ENCODE measurements around the gene CARNS1.
A peak's percentile ranks its signal among the peaks of the same experiment; 100 is the strongest.

Gene CARNS1

DNA sequence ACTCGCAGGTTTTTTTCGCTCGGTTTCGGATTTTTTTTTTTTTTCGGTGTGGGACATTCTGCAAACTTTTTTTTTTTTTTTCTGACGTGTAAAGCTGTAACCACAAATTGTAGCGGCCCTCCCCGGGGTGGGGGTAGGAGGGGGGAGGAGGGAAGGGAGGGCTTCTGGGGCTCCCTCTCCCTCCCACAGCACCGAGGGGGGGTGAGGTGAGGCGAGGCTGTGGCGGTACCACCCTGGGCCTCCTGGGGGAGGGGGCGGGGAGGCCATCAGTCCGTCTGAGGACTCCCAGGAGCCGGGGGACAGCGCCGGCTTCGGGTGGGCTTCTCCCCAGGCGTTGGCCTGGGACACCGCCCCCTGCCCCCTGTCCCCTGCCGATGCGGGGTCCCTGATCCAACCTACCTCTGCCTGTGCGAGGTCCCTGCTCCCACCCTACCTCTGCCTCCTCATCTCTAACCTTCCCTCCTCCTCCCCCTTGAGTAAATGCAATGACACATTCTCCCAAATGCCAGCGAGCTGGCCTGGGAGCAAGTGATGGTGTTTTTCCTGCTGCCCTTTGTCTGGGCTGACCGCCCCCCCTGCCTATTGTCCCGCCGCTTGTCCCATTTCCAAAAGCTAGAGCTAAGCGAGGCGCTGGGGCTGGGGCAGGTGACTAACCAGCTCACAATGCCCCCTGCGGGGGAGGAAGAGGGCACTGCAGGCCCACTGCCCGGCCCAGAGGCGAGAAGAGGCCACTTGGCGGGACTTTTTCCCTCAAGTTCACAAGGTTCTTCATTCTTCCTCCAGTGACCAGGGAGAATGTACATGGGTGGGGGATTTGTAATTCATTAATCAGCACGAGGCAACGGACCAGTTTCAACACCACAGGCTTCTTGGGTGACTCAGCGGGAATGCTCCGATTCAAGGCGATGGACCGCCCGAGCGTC lies 41.6 kb upstream of the CARNS1 start:
- Histone ChIP-seq H3K36me3 (ENCODE audit: low read depth) (no peaks in the 10 kb centered on the region), H3K27me3 (ENCODE audit: insufficient read depth, poor library complexity, severe bottlenecking) (no peaks in the 10 kb centered on the region), H3K4me3 (ENCODE audit: severe bottlenecking) (peak overlapping the region; percentile 65), H3K4me1 (ENCODE audit: insufficient read depth, poor library complexity, severe bottlenecking) (peaks cover 20% of the 10 kb centered on the region), H3K27ac (ENCODE audit: poor library complexity, severe bottlenecking) (peak overlapping the region; percentile 89), H3K9me3 (ENCODE audit: severe bottlenecking) (no peaks in the 10 kb centered on the region)
- ATAC-seq (ENCODE audit: low read depth), result peak; percentile 59
- TF ChIP-seq, protein P1, sequence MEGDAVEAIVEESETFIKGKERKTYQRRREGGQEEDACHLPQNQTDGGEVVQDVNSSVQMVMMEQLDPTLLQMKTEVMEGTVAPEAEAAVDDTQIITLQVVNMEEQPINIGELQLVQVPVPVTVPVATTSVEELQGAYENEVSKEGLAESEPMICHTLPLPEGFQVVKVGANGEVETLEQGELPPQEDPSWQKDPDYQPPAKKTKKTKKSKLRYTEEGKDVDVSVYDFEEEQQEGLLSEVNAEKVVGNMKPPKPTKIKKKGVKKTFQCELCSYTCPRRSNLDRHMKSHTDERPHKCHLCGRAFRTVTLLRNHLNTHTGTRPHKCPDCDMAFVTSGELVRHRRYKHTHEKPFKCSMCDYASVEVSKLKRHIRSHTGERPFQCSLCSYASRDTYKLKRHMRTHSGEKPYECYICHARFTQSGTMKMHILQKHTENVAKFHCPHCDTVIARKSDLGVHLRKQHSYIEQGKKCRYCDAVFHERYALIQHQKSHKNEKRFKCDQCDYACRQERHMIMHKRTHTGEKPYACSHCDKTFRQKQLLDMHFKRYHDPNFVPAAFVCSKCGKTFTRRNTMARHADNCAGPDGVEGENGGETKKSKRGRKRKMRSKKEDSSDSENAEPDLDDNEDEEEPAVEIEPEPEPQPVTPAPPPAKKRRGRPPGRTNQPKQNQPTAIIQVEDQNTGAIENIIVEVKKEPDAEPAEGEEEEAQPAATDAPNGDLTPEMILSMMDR (IDR thresholded peaks at IDR 0.05; ENCODE audit: poor library complexity, severe bottlenecking), result peak; percentile 30
- peak; percentile 87 for DNase-seq (ENCODE audit: low spot score)

DNA sequence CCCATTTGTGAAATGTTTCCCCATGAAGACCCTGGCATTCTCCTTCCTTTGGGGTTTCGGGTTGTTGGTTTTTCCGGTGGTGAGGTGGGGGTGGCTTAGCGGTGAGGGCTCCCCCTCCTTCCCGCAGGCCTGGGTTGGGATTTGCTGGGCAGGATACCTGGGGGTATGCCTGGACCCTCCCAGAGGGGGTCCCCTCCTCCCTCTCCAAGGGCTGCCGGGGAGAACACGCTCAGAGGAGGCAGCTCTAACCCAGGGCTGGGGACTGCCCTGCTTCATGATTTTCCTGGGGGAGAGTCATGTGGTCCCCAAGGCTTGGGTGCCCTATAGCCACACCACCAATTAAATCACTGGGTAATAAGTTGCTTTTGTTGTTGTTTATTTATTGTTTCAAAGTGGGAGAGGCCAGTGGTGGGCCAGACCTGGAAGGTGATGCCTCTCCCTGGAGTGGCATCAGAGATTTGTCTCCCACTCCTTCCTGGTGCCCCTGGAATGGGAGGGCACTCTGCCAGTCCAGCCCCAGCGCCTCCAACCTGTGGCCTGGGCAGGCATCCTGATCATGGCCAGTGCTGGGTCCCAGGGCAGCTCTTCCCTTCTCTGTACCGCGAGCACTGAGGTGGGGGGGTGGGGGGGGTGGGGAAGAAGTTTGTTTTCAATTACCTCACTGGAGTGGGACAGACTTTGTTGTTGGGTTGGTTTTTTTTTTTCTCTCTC lies 40.8 kb upstream of the CARNS1 start:
- peak overlapping the region; percentile 65 for H3K4me3 ChIP-seq (ENCODE audit: severe bottlenecking)
- H3K27me3 ChIP-seq (ENCODE audit: insufficient read depth, poor library complexity, severe bottlenecking), result no peaks in the 10 kb centered on the region
- no peaks in the 10 kb centered on the region for H3K9me3 ChIP-seq (ENCODE audit: severe bottlenecking)
- peak overlapping the region; percentile 89 for H3K27ac ChIP-seq (ENCODE audit: poor library complexity, severe bottlenecking)
- TF ChIP-seq, protein P1 (IDR thresholded peaks at IDR 0.05; ENCODE audit: poor library complexity, severe bottlenecking), result no peak
- no peaks in the 10 kb centered on the region for H3K36me3 ChIP-seq (ENCODE audit: low read depth)
- peaks cover 28% of the 10 kb centered on the region for H3K4me1 ChIP-seq (ENCODE audit: insufficient read depth, poor library complexity, severe bottlenecking)
- no peak for ATAC-seq (ENCODE audit: low read depth)
- no peak for DNase-seq (ENCODE audit: low spot score)

DNA sequence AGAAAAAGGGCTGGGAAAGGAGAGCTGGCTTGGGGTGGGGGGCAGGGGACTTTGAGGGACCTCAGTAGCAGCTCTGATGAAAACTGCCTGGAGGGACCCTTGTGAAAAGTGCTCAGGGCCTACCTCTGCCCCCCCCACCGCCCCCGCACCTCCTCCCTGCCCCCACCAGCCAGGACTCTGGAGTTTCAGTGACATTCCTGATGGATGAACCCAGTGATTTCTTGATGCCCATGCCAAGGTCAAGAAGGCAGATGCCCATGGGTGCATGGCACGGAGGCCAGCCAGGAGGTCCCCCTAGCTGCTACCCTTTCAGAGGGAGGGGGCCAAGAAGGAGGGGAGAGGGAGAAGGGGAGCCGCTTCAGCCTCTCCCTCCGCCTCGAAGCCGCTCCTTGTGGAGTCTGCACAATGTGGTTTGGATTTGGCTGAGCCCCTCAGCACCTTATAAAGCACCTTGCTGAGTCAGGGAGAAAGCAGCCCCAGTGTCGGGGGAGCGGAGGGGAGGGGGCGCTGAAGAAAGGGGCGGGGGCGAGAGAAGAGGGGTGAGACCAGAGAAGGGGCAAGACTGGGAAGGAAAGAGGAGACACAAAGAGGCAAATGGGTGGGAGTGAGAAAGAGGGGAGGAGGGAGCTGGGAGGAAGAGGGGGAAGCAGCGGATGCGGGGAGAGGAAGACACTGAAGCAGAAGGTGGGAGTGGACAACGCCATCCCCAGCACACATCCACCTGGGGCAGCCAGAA lies 40.0 kb upstream of the CARNS1 start:
- no peak overlapping the region for H3K4me3 ChIP-seq (ENCODE audit: severe bottlenecking)

DNA sequence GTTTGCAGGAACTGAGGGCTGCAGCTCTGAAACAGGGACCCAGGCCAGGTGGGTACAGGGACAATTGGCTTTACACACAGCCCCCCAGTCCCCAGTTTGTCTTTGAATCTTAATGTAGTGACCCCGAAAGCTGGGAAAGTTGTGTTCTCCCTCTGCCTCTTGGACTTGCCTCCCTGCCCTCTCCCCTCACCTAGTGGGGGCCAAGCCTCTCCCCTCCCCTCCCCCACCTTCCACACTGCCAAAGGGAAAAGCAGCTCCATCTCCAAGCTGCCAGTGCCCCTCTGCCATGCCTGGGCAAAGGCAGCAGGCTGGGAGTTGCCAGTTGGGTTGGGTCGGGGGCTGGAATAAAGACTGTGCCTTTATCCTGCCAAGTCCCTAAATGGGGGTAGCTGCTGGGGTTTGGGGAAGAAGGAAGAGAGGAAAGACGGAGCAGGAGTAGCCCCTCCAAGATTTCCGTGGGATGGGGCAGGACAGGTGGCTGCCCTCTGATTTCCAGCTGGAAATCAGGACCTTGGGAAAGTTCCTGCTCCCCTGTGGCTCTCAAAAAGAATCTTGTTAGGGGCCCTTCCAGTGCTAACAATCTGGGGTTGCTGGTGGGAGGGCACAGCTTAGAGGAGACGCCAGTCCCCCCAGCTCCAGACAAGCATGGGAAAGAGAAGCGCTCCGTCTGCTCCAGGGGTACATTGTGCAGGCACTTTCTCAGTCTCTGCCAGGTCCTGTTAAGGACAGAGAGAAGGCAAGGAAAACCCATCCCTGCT lies 39.2 kb upstream of the CARNS1 start:
- no peak overlapping the region for H3K27ac ChIP-seq (ENCODE audit: poor library complexity, severe bottlenecking)
- no peak overlapping the region for H3K4me3 ChIP-seq (ENCODE audit: severe bottlenecking)
- H3K4me1 ChIP-seq (ENCODE audit: insufficient read depth, poor library complexity, severe bottlenecking), result peaks cover 30% of the 10 kb centered on the region

More for the DNA sequence above, 40.0 kb upstream of the CARNS1 start:
- Histone ChIP-seq H3K4me1 (ENCODE audit: insufficient read depth, poor library complexity, severe bottlenecking) (peaks cover 30% of the 10 kb centered on the region), H3K27me3 (ENCODE audit: insufficient read depth, poor library complexity, severe bottlenecking) (no peaks in the 10 kb centered on the region), H3K9me3 (ENCODE audit: severe bottlenecking) (no peaks in the 10 kb centered on the region), H3K36me3 (ENCODE audit: low read depth) (no peaks in the 10 kb centered on the region), H3K27ac (ENCODE audit: poor library complexity, severe bottlenecking) (peak overlapping the region; percentile 89)
- TF ChIP-seq, protein P1 (IDR thresholded peaks at IDR 0.05; ENCODE audit: poor library complexity, severe bottlenecking), result no peak
- ATAC-seq (ENCODE audit: low read depth) (no peak), DNase-seq (ENCODE audit: low spot score) (no peak)

More for the DNA sequence above, 39.2 kb upstream of the CARNS1 start:
- no peaks in the 10 kb centered on the region for H3K36me3 ChIP-seq (ENCODE audit: low read depth)
- DNase-seq (ENCODE audit: low spot score), result no peak
- H3K9me3 ChIP-seq (ENCODE audit: severe bottlenecking), result no peaks in the 10 kb centered on the region
- ATAC-seq (ENCODE audit: low read depth), result no peak
- H3K27me3 ChIP-seq (ENCODE audit: insufficient read depth, poor library complexity, severe bottlenecking), result no peaks in the 10 kb centered on the region
- TF ChIP-seq, protein P1 (IDR thresholded peaks at IDR 0.05; ENCODE audit: poor library complexity, severe bottlenecking), result no peak

Data from RWPE2 (cell line).